HepG2 (cell line): ENCODE data around the gene CYP11A1. TPM values are rescaled to one million over a fixed set of nuclear protein-coding genes. Genes with fewer than 3 reads are reported as not detected.
A peak's percentile ranks its signal among the peaks of the same experiment; 100 is the strongest.

ENCODE experiments used
- E2F2 ChIP-seq: sonication (generic); formaldehyde crosslinking; IDR thresholded peaks from 2 replicates; pipeline ENCODE4 v1.4.0; 2020; ENCODE audit warnings: missing genetic modification reagents, borderline replicate concordance
- FOXA3 ChIP-seq: IDR thresholded peaks from 2 replicates; pipeline ENCODE4 v1.6.1; 2016; ENCODE audit warnings: missing genetic modification reagents, missing compliant biosample characterization
- KLF6 ChIP-seq: IDR thresholded peaks from 2 replicates; pipeline ENCODE4 v1.8.0; 2016; ENCODE audit warnings: missing biosample characterization, missing genetic modification reagents
- MYC ChIP-seq: sonication (generic); formaldehyde crosslinking; IDR thresholded peaks from 2 replicates; pipeline ENCODE4 v1.9.0; 2021; ENCODE audit warnings: missing genetic modification reagents, borderline replicate concordance
- PAX8 ChIP-seq: sonication (generic); formaldehyde crosslinking; IDR thresholded peaks from 2 replicates; pipeline ENCODE4 v1.8.0; 2022; ENCODE audit warnings: mild to moderate bottlenecking, missing genetic modification reagents, borderline replicate concordance
- REXO4 ChIP-seq: sonication (generic); formaldehyde crosslinking; IDR thresholded peaks from 2 replicates; pipeline ENCODE4 v1.8.0; 2022; ENCODE audit warnings: missing genetic modification reagents, mild to moderate bottlenecking, borderline replicate concordance
- TRAFD1 ChIP-seq: sonication (generic); formaldehyde crosslinking; IDR thresholded peaks from 2 replicates; pipeline ENCODE4 v1.5.1; 2020; ENCODE audit warnings: missing genetic modification reagents, mild to moderate bottlenecking, borderline replicate concordance
- USF2 ChIP-seq, 2 experiments: sonication (generic) in 1 of 2; formaldehyde crosslinking in 1 of 2; IDR thresholded peaks; 2 replicates each; pipeline versions ENCODE4 v1.5.1 to v1.6.1; 2011 to 2020; ENCODE audit warnings: borderline replicate concordance in 1 of 2, low read depth in 1 of 2, low read length in 1 of 2, mild to moderate bottlenecking in 1 of 2, missing genetic modification reagents in 1 of 2, moderate library complexity in 1 of 2
- ZHX2 ChIP-seq, 2 experiments: sonication (generic) in 1 of 2; formaldehyde crosslinking in 1 of 2; IDR thresholded peaks; 2 replicates each; pipeline versions ENCODE4 v1.6.1 to v1.9.0; 2014 to 2022; ENCODE audit warnings: antibody characterized with exemption in 1 of 2, borderline replicate concordance in 1 of 2, inconsistent platforms in 1 of 2, low read depth in 1 of 2, missing genetic modification reagents in 1 of 2
- ZNF431 ChIP-seq: sonication (generic); formaldehyde crosslinking; IDR thresholded peaks from 2 replicates; pipeline ENCODE4 v1.9.0; 2022; ENCODE audit warnings: missing genetic modification reagents, low read depth, mild to moderate bottlenecking, borderline replicate concordance
- ZNF503 ChIP-seq: sonication (generic); formaldehyde crosslinking; IDR thresholded peaks from 2 replicates; pipeline ENCODE4 v1.4.0; 2020; ENCODE audit warnings: missing genetic modification reagents
- ZNF550 ChIP-seq: sonication (generic); formaldehyde crosslinking; IDR thresholded peaks from 2 replicates; pipeline ENCODE4 v1.4.0; 2020; ENCODE audit warnings: mild to moderate bottlenecking, missing genetic modification reagents, borderline replicate concordance
- ZNF747 ChIP-seq: sonication (generic); formaldehyde crosslinking; IDR thresholded peaks from 2 replicates; pipeline ENCODE4 v1.8.1; 2023; ENCODE audit warnings: missing genetic modification reagents, mild to moderate bottlenecking, borderline replicate concordance
- polyA plus RNA-seq, 8 experiments: library from polyadenylated mRNA; depleted of rRNA in 3 of 8; stranded (reverse) in 7 of 8; unstranded in 1 of 8; fragments of >200 nt; fragmentation: Illumina TruSeq in 4 of 8; extraction: Trizol in 4 of 8; gene quantifications; 2 replicates each; pipeline versions ENCODE4 v1.2.1 to v1.2.3, GENCODE V29; 2011 to 2016; ENCODE audit warnings: low read depth in 4 of 8, missing spikeins in 1 of 8, mixed read lengths in 1 of 8; ENCODE audit not compliant: insufficient read depth in 1 of 8
- total RNA-seq, 5 experiments: library from RNA; depleted of rRNA; stranded (reverse); fragments of >200 nt; fragmentation: Illumina TruSeq; extraction: Trizol; gene quantifications; 2 replicates each; pipeline ENCODE4 v1.2.3, GENCODE V29; 2016; ENCODE audit warnings: low read depth in 1 of 5

CYP11A1 gene
- total and polyA plus RNA-seq, 2 of the 13 experiments (the other 11 are each of a cell fraction or from before 2014, with no cell fraction given), result 0.66 to 0.92 TPM

- TF ChIP-seq USF2 (IDR thresholded peaks at IDR 0.05; ENCODE audit: low read depth, low read length) (no peak), USF2 (CRISPR knock-in tag; IDR thresholded peaks at IDR 0.05; ENCODE audit: borderline replicate concordance) (no peak), KLF6 (CRISPR knock-in tag) (no peak), ZHX2 (IDR thresholded peaks at IDR 0.05; ENCODE audit: low read depth) (no peak), ZHX2 (CRISPR knock-in tag; IDR thresholded peaks at IDR 0.05; ENCODE audit: borderline replicate concordance) (no peak), MYC (CRISPR knock-in tag) (peak; percentile 49), REXO4 (no peak), ZNF503 (no peak), TRAFD1 (CRISPR knock-in tag) (no peak), FOXA3 (CRISPR knock-in tag) (no peak), PAX8 (no peak; the same call in 1 of the 2 replicates), ZNF550 (CRISPR knock-in tag) (no peak), E2F2 (CRISPR knock-in tag) (no peak), ZNF431 (CRISPR knock-in tag) (no peak), ZNF747 (CRISPR knock-in tag) (no peak)
These were observed 1.6 kb downstream of the CYP11A1 start (continued) for GRCh38 chr15:74365598-74366445.
